Body of pancreas (tissue), 4 donors: ENCODE results near the gene CDK18. TPM values are rescaled to one million over a fixed set of nuclear protein-coding genes. Genes with fewer than 3 reads are reported as not detected.

ENCODE experiments used
- ATAC-seq: fragments of 150-250 bp; one replicate; pipeline ENCODE4 v1.9.1; 2016
- DNase-seq, 4 donors: peaks; one replicate each; pipeline ENCODE4 v3.0.0-alpha.2; 2019
- H3K27ac ChIP-seq, 4 donors: fragments of 200-600 bp; sonication (generic); 1 replicate in 3 of 4; 2 replicates in 1 of 4; pipeline versions ENCODE4 v1.5.1 to v1.6.1; 2016 to 2019; ENCODE audit warnings: mild to moderate bottlenecking in 1 of 4, mixed read lengths in 1 of 4, moderate library complexity in 1 of 4
- H3K27me3 ChIP-seq, 2 donors: fragments of 200-600 bp; sonication (generic); one replicate each; pipeline ENCODE4 v1.6.0; 2016; ENCODE audit warnings: mild to moderate bottlenecking in 1 of 2
- H3K36me3 ChIP-seq, 2 donors: fragments of 200-600 bp; sonication (generic); replicated peaks in 1 of 2; 2 replicates each; pipeline ENCODE4 v1.5.1; 2016; ENCODE audit warnings: low read depth in 2 of 2; ENCODE audit not compliant: insufficient read depth in 1 of 2
- H3K4me1 ChIP-seq: fragments of 200-600 bp; sonication (generic); one replicate; pipeline ENCODE4 v1.6.0; 2016
- H3K4me3 ChIP-seq, 2 donors: fragments of 200-600 bp; sonication (generic); 1 replicate in 1 of 2; 2 replicates in 1 of 2; pipeline ENCODE4 v1.5.1; 2016 to 2019
- H3K9me3 ChIP-seq, 3 donors: fragments of 200-600 bp; sonication (generic); 1 replicate in 2 of 3; 2 replicates in 1 of 3; pipeline ENCODE4 v1.5.1; 2016
- CTCF ChIP-seq, 7 experiments: fragments of 450-650 bp in 4 of 7; fragments of 200-600 bp in 3 of 7; sonication (generic) in 3 of 7; IDR thresholded peaks; one replicate each; pipeline ENCODE4 v1.5.1; 2016 to 2019; ENCODE audit warnings: antibody characterized with exemption in 7 of 7
- POLR2A ChIP-seq, 3 donors: fragments of 450-650 bp; IDR thresholded peaks; one replicate each; pipeline ENCODE4 v1.6.1; 2016; ENCODE audit warnings: antibody characterized with exemption in 3 of 3, mild to moderate bottlenecking in 2 of 3
- WGBS, 2 donors: methylation state at CpG; one replicate each; pipeline ENCODE4 v1.1.5; 2017; 5-methylcytosine and 5-hydroxymethylcytosine counted together
- intact Hi-C: fragments of 100-400 bp; cut with DNase I; formaldehyde crosslinking; loops from one replicate; pipeline ENCODE4 v1.15.1; 2023
- total RNA-seq, 2 donors: library from RNA; depleted of rRNA; stranded (reverse); fragments of >200 nt; gene quantifications; one replicate each; pipeline ENCODE4 v1.1.0, GENCODE V29; 2016

The CDK18 gene
- total RNA-seq, 2 donors from 2014 or later, result 28.0 to 28.7 TPM

- peak; percentile 53 to 70 (median 60) for DNase-seq
- no peaks in the 10 kb centered on the region for H3K9me3 ChIP-seq
- 6 to 16% methylated on average over 5 to 15 of the region's 15 CpGs for WGBS, 2 donors
- H3K27me3 ChIP-seq, result no peaks in the 10 kb centered on the region
- peak overlapping the region in 3 of 4 donors; percentile 66 to 77 (median 72) for H3K27ac ChIP-seq
- TF ChIP-seq POLR2A (IDR thresholded peaks at IDR 0.05), result no peak
- TF ChIP-seq CTCF (IDR thresholded peaks at IDR 0.05), result no peak
- ATAC-seq, result peak; percentile 18
- intact Hi-C loops, result no loop called here
- H3K36me3 ChIP-seq, result no peaks in the 10 kb centered on the region
- peaks cover 29% of the 10 kb centered on the region for H3K4me1 ChIP-seq
- peak overlapping the region in 1 of 2 donors; percentile 52 for H3K4me3 ChIP-seq
These were observed 1.3 kb downstream of the CDK18 start for GRCh38 chr1:205505791-205506190.

- WGBS, 2 donors, result 95 to 99% methylated on average over 14 to 17 of the region's 17 CpGs
- peak overlapping the region in 1 of 4 donors; percentile 9 for H3K27ac ChIP-seq
- no peaks in the 10 kb centered on the region for H3K9me3 ChIP-seq
- intact Hi-C loops, result no loop called here
- H3K4me1 ChIP-seq, result peaks cover 29% of the 10 kb centered on the region
- no peak for DNase-seq
- H3K4me3 ChIP-seq, result no peak overlapping the region
- TF ChIP-seq CTCF (IDR thresholded peaks at IDR 0.05), result no peak
- no peak for TF ChIP-seq POLR2A (IDR thresholded peaks at IDR 0.05)
- H3K36me3 ChIP-seq, result no peaks in the 10 kb centered on the region
- H3K27me3 ChIP-seq, result no peaks in the 10 kb centered on the region
- ATAC-seq, result no peak
These were observed 2.1 kb downstream of the CDK18 start for GRCh38 chr1:205506409-205507200.

- Histone ChIP-seq H3K27me3 (no peaks in the 10 kb centered on the region), H3K36me3 (no peaks in the 10 kb centered on the region), H3K4me3 (no peak overlapping the region), H3K9me3 (no peaks in the 10 kb centered on the region), H3K27ac (no peak overlapping the region), H3K4me1 (peaks cover 44% of the 10 kb centered on the region)
- DNase-seq, result no peak
- WGBS, 2 donors, result 92 to 93% methylated on average over 5 of the region's 5 CpGs
- TF ChIP-seq CTCF (IDR thresholded peaks at IDR 0.05) (no peak), POLR2A (IDR thresholded peaks at IDR 0.05) (no peak)
- intact Hi-C loops, result no loop called here
- no peak for ATAC-seq
These were observed 3.8 kb downstream of the CDK18 start for GRCh38 chr1:205508227-205508714.

GRCh38 chr1:205510308-205510950 is 6.0 kb downstream of the CDK18 start:
- DNase-seq (peak in 1 of 4 donors; percentile 35), ATAC-seq (no peak)
- Histone ChIP-seq H3K4me1 (peaks cover 29% of the 10 kb centered on the region), H3K27ac (peak overlapping the region in 1 of 4 donors; percentile 8), H3K27me3 (no peaks in the 10 kb centered on the region), H3K36me3 (no peaks in the 10 kb centered on the region), H3K9me3 (no peaks in the 10 kb centered on the region), H3K4me3 (no peak overlapping the region)
- intact Hi-C loops, result no loop called here
- TF ChIP-seq POLR2A (IDR thresholded peaks at IDR 0.05), result no peak
- TF ChIP-seq CTCF (IDR thresholded peaks at IDR 0.05), result no peak
- 70 to 87% methylated on average over 3 to 7 of the region's 7 CpGs for WGBS, 2 donors
